ENCODE data around the gene RPUSD3.
A peak's percentile ranks its signal among the peaks of the same experiment; 100 is the strongest.

Gene RPUSD3, protein sequence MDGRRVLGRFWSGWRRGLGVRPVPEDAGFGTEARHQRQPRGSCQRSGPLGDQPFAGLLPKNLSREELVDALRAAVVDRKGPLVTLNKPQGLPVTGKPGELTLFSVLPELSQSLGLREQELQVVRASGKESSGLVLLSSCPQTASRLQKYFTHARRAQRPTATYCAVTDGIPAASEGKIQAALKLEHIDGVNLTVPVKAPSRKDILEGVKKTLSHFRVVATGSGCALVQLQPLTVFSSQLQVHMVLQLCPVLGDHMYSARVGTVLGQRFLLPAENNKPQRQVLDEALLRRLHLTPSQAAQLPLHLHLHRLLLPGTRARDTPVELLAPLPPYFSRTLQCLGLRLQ

GRCh38 chr3:9843715-9844438 is at the start of gene RPUSD3:
Gene RPUSD3, minus strand, starts transcription at chr3:9844008. Its CDS starts 18 bp downstream, at chr3:9843990.
- Mint-ChIP-seq H3K36me3 (peaks cover 50% of the 10 kb centered on the region), H3K27ac (peak within 1 kb of the TSS; percentile 95), H3K9me3 (no peaks in the 10 kb centered on the region), H3K4me1 (peaks cover 21% of the 10 kb centered on the region), H3K4me3 (peak within 1 kb of the TSS; percentile 99)
- ATAC-seq (peak; percentile 97), DNase-seq (ENCODE audit: low spot score in 2 of 2) (peak; percentile 99 to 100)

GRCh38 chr3:9891072-9891622 is 47.3 kb upstream of the RPUSD3 start:
- H3K36me3 Mint-ChIP-seq = peaks cover 59% of the 10 kb centered on the region
- ATAC-seq (no peak), DNase-seq (ENCODE audit: low spot score in 2 of 2) (no peak)
- H3K4me3 Mint-ChIP-seq = peak overlapping the region; percentile 89
- H3K4me1 Mint-ChIP-seq = peaks cover 37% of the 10 kb centered on the region
- no peaks in the 10 kb centered on the region for H3K9me3 Mint-ChIP-seq
- H3K27ac Mint-ChIP-seq = peak overlapping the region; percentile 99

- ATAC-seq = peak; percentile 89
- peaks cover 53% of the 10 kb centered on the region for H3K36me3 Mint-ChIP-seq
- DNase-seq (ENCODE audit: low spot score in 2 of 2) = peak; percentile 92 to 98
- H3K27ac Mint-ChIP-seq = peak within 1 kb of the TSS; percentile 99
- no peaks in the 10 kb centered on the region for H3K9me3 Mint-ChIP-seq
- H3K4me1 Mint-ChIP-seq = peaks cover 37% of the 10 kb centered on the region
- peak within 1 kb of the TSS; percentile 89 for H3K4me3 Mint-ChIP-seq
These were observed 46.7 kb upstream of the RPUSD3 start, which contains the start of gene JAGN1 for GRCh38 chr3:9890249-9891071. Gene JAGN1, plus strand, starts transcription at chr3:9890610. Its CDS starts 113 bp downstream, at chr3:9890723.

GRCh38 chr3:9889405-9889804 is 45.6 kb upstream of the RPUSD3 start:
- H3K9me3 Mint-ChIP-seq = no peaks in the 10 kb centered on the region
- H3K27ac Mint-ChIP-seq = peak overlapping the region; percentile 58
- H3K4me1 Mint-ChIP-seq = peaks cover 29% of the 10 kb centered on the region
- H3K4me3 Mint-ChIP-seq = peak overlapping the region; percentile 89
- no peak for ATAC-seq
- peaks cover 43% of the 10 kb centered on the region for H3K36me3 Mint-ChIP-seq
- no peak for DNase-seq (ENCODE audit: low spot score in 2 of 2)

DNA sequence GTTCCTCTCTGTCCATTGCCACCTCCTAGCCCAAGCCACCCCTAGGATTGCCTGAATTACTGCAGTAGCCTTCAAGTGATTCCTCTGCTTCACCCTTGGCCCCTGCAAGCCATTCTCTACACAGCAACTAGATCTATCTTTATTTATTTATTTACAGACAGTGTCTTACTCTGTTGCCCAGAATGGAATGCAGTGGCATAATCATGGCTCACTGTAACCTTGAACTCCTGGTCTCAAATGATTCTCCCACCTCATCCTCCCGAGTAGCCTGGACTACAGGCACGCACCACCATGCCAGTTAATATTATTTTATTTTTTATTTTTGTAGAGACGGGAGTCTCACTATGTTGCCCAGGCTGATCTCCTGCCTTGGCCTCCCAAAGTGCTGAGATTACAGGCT is 44.7 kb upstream of the RPUSD3 start:
- Mint-ChIP-seq H3K27ac (peak overlapping the region; percentile 68), H3K36me3 (peaks cover 34% of the 10 kb centered on the region), H3K9me3 (no peaks in the 10 kb centered on the region), H3K4me1 (peaks cover 21% of the 10 kb centered on the region), H3K4me3 (no peak overlapping the region)
- DNase-seq (ENCODE audit: low spot score in 2 of 2) (no peak), ATAC-seq (no peak)

DNA sequence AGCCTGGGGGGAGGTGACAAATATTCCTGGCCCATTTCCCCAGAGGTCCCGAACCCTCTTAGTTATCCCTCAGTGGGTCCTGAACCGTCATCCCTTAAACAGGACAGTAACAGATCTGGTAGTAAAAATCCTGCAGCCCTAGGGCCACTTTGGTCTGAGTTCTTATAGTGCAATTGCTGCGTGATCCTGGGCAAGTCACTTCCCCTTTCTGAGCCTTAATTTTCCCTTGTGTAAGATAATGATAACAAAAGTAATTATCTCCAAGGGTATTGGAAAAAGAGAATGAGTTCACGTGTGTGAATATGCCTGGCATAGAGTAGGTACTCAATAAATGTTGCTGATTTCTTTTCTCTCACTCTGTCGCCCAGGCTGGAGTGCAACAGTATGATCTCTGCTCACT is 43.7 kb upstream of the RPUSD3 start:
- no peak overlapping the region for H3K4me3 Mint-ChIP-seq
- ATAC-seq = no peak
- H3K27ac Mint-ChIP-seq = no peak overlapping the region
- no peaks in the 10 kb centered on the region for H3K9me3 Mint-ChIP-seq
- no peak for DNase-seq (ENCODE audit: low spot score in 2 of 2)
- H3K36me3 Mint-ChIP-seq = peaks cover 24% of the 10 kb centered on the region
- peaks cover 11% of the 10 kb centered on the region for H3K4me1 Mint-ChIP-seq

DNA sequence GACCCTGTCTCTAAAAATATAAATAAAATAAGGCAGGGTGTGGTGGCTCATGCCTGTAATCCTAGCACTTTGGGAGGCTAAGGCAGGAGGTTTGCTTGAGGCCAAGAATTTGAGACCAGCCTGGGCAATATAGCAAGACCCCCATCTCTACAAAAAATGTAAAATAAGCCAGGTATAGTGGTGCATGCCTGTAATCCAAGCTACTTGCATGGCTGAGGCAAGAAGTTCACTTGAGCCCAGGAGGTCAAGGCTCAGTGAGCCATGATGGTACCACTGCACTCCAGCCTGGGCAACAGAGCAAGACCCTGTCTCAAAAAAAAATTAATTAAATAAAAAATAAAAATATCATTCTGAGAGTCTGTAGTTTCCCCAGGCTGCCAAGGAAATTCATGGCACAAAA is 42.5 kb upstream of the RPUSD3 start:
- Mint-ChIP-seq H3K27ac (no peak overlapping the region), H3K4me3 (no peak overlapping the region), H3K36me3 (peaks cover 12% of the 10 kb centered on the region), H3K4me1 (peaks cover 2% of the 10 kb centered on the region), H3K9me3 (no peaks in the 10 kb centered on the region)
- DNase-seq (ENCODE audit: low spot score in 2 of 2) (no peak), ATAC-seq (no peak)

GRCh38 chr3:9884555-9885165 is 40.9 kb upstream of the RPUSD3 start:
- no peaks in the 10 kb centered on the region for H3K4me1 Mint-ChIP-seq
- DNase-seq (ENCODE audit: low spot score in 2 of 2) (no peak), ATAC-seq (no peak)
- no peaks in the 10 kb centered on the region for H3K9me3 Mint-ChIP-seq
- H3K27ac Mint-ChIP-seq = no peak overlapping the region
- no peak overlapping the region for H3K4me3 Mint-ChIP-seq
- H3K36me3 Mint-ChIP-seq = no peaks in the 10 kb centered on the region

DNA sequence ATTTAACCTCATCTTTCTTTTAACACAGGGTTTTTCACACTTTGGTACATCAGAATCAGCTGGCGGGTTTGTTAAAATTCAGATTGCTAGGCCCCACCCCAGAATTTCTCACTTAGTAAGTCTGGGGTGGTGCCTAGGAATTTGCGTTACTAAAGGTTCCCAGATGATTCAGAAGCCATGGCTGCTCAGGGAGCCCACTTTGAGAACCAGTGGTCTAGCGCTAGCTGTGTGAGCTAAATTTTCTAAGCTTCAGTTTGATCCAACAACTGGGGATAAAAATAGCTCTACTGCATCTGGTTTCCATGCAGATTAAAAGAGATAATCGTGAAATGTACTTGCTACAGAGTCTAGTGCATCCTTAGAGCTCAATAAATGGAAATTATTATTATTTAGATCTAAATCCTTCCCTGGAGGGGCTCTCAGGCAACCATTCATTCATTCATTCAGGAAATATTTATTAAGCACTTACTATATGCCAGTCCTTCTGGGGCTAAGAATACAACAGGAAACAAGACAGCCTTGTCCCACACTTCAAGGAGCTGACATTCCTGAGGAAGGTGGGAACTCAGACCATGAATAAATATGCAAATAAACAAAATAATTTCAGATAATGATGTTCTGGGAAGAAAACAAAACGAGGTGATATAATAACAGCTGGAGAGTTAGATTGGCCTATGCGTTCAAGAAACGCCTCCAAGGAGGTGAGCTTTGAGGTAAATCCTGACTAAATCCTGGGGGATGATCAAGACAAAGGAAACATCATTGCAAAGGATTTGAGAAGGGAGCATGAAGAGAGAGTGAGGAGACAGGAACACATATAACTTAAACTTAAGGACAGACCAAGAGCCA is 40.1 kb upstream of the RPUSD3 start:
- no peaks in the 10 kb centered on the region for H3K36me3 Mint-ChIP-seq
- no peaks in the 10 kb centered on the region for H3K4me1 Mint-ChIP-seq
- DNase-seq (ENCODE audit: low spot score in 2 of 2) (no peak), ATAC-seq (no peak)
- no peak overlapping the region for H3K27ac Mint-ChIP-seq
- no peak overlapping the region for H3K4me3 Mint-ChIP-seq
- no peaks in the 10 kb centered on the region for H3K9me3 Mint-ChIP-seq

GRCh38 chr3:9881441-9881840 is 37.6 kb upstream of the RPUSD3 start:
- ATAC-seq (no peak), DNase-seq (ENCODE audit: low spot score in 2 of 2) (no peak)
- no peaks in the 10 kb centered on the region for H3K4me1 Mint-ChIP-seq
- H3K9me3 Mint-ChIP-seq = no peaks in the 10 kb centered on the region
- H3K27ac Mint-ChIP-seq = no peak overlapping the region
- H3K36me3 Mint-ChIP-seq = no peaks in the 10 kb centered on the region
- H3K4me3 Mint-ChIP-seq = no peak overlapping the region

DNA sequence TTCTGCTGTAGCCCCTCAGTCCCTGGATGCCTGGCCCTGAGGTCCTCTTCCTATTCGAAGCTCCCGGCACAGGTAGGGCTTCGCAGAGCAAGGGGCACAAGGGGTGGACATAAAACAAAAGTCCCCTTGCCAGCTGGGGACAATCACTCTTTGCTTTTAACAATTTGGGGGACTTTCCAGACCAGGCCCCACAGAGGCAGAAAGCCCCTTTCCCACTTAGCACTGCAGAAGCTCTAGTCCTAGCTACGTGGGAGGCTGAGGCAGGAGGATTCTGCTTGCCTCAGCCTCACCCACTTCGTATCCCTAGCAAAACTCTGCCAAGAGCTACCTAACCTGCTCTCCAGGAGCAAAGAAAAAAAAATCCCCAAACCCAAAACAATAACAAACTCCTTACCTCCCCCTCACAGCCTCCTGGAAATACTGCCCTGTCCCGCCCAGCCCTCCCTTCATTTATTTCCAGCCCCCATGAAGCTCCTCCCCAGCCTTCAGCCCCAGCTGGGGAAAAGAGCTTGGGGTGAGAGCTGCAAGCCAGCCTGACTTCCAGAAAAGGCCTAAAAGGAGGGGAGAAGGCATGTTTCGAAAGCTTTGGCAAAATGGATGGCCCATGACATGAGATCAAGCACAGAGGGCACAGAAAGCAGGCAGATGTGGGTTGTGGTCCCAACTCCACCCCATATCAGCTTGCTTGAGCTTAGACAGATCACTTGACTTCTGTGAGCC is 36.2 kb upstream of the RPUSD3 start, which contains the start of gene CIDEC:
Gene CIDEC, minus strand, starts transcription at position 424 of the 720 bp plus-strand sequence. CDS start 1,767 bp downstream, outside the sequence.
- ATAC-seq (no peak), DNase-seq (ENCODE audit: low spot score in 2 of 2) (no peak)
- Mint-ChIP-seq H3K4me1 (no peaks in the 10 kb centered on the region), H3K9me3 (no peaks in the 10 kb centered on the region), H3K27ac (no peak within 1 kb of the TSS), H3K4me3 (no peak within 1 kb of the TSS), H3K36me3 (no peaks in the 10 kb centered on the region)

GRCh38 chr3:9878700-9879099 is 34.9 kb upstream of the RPUSD3 start:
- Mint-ChIP-seq H3K9me3 (no peaks in the 10 kb centered on the region), H3K4me3 (no peak overlapping the region), H3K36me3 (no peaks in the 10 kb centered on the region), H3K4me1 (no peaks in the 10 kb centered on the region), H3K27ac (peak overlapping the region; percentile 81)
- DNase-seq (ENCODE audit: low spot score in 2 of 2) (no peak), ATAC-seq (peak; percentile 37)

DNA sequence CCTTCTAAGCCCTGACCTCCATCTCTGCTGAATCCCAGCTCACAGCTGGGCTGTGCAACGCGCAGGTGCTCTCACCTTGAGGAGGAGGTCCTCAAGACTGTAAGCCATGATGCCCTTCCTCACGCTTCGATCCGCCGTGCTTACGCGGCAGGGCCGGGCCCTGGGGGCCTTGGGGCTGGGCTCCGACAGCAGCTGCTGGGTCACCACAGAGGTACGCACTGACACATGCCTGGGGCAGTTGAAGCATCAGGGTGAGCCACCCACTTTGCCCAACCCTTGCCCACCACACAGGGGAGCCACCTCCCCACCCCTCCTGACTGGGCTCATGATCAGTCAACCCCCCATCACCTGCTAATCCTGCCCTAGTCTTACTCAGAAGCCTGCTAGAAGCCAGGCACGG is 33.2 kb upstream of the RPUSD3 start:
- Mint-ChIP-seq H3K4me1 (no peaks in the 10 kb centered on the region), H3K36me3 (no peaks in the 10 kb centered on the region), H3K27ac (no peak overlapping the region)

More for the DNA sequence above, 33.2 kb upstream of the RPUSD3 start:
- ATAC-seq = peak; percentile 51
- Mint-ChIP-seq H3K4me3 (no peak overlapping the region), H3K9me3 (no peaks in the 10 kb centered on the region)
- no peak for DNase-seq (ENCODE audit: low spot score in 2 of 2)
